Measurements from ENCODE around the gene KCNK1.

GRCh38 chr1:233614743-233615521 lies 1.0 kb downstream of the KCNK1 start:
- TF ChIP-seq, protein P1, sequence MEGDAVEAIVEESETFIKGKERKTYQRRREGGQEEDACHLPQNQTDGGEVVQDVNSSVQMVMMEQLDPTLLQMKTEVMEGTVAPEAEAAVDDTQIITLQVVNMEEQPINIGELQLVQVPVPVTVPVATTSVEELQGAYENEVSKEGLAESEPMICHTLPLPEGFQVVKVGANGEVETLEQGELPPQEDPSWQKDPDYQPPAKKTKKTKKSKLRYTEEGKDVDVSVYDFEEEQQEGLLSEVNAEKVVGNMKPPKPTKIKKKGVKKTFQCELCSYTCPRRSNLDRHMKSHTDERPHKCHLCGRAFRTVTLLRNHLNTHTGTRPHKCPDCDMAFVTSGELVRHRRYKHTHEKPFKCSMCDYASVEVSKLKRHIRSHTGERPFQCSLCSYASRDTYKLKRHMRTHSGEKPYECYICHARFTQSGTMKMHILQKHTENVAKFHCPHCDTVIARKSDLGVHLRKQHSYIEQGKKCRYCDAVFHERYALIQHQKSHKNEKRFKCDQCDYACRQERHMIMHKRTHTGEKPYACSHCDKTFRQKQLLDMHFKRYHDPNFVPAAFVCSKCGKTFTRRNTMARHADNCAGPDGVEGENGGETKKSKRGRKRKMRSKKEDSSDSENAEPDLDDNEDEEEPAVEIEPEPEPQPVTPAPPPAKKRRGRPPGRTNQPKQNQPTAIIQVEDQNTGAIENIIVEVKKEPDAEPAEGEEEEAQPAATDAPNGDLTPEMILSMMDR (IDR thresholded peaks at IDR 0.05), result no peak
- TF ChIP-seq POLR2A (IDR thresholded peaks at IDR 0.05), result no peak
